ENCODE measurements around the gene DZIP1L.
A peak's percentile ranks its signal among the peaks of the same experiment; 100 is the strongest.

The DZIP1L gene

GRCh38 chr3:138054057-138054456 is 61.4 kb downstream of the DZIP1L start:
- no peak overlapping the region for H3K4me3 ChIP-seq (ENCODE audit: low read depth, low read length)
- in situ Hi-C loops (cut with HindIII; ENCODE audit: low sequenced_read_pairs): no loop called here
- DNase-seq (ENCODE audit: low read depth): no peak
- no peak for TF ChIP-seq CTCF (IDR thresholded peaks at IDR 0.05; ENCODE audit: low read depth, low read length, missing control alignments)

- in situ Hi-C loops (cut with HindIII; ENCODE audit: low sequenced_read_pairs): no loop called here
- peak; percentile 33 for DNase-seq (ENCODE audit: low read depth)
- TF ChIP-seq CTCF (IDR thresholded peaks at IDR 0.05; ENCODE audit: low read depth, low read length, missing control alignments): peak; percentile 84
- H3K4me3 ChIP-seq (ENCODE audit: low read depth, low read length): no peak overlapping the region
Measured at GRCh38 chr3:138051947-138052802, 63.2 kb downstream of the DZIP1L start.

- no peak overlapping the region for H3K4me3 ChIP-seq (ENCODE audit: low read depth, low read length)
- peak; percentile 13 for TF ChIP-seq CTCF (IDR thresholded peaks at IDR 0.05; ENCODE audit: low read depth, low read length, missing control alignments)
- in situ Hi-C loops (cut with HindIII; ENCODE audit: low sequenced_read_pairs): no loop called here
- DNase-seq (ENCODE audit: low read depth): peak; percentile 19
Measured at GRCh38 chr3:138049157-138049919, 66.1 kb downstream of the DZIP1L start.

DNA sequence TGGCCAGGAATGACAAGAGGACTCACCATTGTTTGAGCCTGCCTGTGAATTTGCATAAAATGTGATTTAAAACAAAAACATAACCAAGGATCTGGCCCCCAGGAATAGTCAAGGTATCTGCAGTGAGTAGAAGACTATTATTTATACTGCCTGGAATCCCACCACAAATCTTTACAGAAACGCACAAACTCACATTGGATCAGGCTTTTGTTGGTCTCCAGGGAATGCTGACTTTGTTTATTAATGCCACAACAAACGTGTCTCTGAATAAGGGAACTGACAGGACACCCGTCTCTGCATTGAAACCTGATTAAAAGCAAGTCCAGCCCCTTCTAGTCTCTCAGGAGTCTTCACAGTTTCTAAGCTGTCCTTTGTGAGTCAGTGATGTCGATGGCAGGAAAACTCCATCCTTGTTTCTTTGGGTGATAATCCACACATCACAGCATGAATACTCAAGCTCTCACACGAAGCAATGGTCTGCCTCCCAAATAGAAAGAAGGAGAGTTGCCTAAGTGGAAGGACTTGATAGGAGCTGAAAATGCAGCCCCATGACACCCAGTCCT is 67.7 kb downstream of the DZIP1L start:
- H3K4me3 ChIP-seq (ENCODE audit: low read depth, low read length): no peak overlapping the region

DNA sequence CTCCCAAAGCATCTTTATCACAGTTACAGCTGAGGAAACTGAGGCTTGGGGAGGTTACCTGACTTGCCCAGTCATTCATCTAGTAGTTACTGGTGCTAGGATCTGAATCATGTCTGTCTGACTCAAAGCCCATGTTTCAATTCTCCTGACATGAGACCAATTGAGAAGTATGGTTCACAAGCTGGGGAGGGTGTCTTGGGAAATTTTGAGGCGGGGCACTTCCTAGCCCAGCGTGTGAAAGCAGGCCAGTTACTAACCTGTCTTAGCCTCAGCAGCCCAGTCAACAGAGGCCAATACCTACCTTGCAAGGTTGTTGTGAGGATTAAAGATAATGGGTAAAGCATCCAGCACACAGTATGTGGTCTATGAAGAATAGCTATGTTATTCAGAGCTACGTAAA is 68.5 kb downstream of the DZIP1L start:
- no peak overlapping the region for H3K4me3 ChIP-seq (ENCODE audit: low read depth, low read length)
- in situ Hi-C loops (cut with HindIII; ENCODE audit: low sequenced_read_pairs): no loop called here
- DNase-seq (ENCODE audit: low read depth): no peak
- no peak for TF ChIP-seq CTCF (IDR thresholded peaks at IDR 0.05; ENCODE audit: low read depth, low read length, missing control alignments)

More for the DNA sequence above, 67.7 kb downstream of the DZIP1L start:
- TF ChIP-seq CTCF (IDR thresholded peaks at IDR 0.05; ENCODE audit: low read depth, low read length, missing control alignments): no peak
- no peak for DNase-seq (ENCODE audit: low read depth)
- in situ Hi-C loops (cut with HindIII; ENCODE audit: low sequenced_read_pairs): no loop called here

DNA sequence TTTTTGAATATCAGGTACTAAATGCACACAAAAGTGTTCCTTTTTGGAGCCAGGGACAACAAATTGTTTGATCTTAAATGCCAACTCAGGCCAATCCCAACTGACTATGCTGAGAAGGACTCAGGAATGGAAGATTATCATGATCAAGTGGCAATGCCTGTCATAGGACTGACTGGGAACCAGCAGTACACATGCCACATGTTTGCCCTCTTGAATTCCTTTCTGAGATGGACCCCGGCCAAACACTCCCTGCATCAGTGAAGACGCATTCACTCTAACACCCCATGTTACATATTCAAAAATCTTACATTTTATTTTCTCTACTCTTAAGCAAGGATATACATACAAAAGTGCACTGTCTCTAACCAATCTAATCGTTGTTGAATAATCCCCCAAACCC is 69.3 kb downstream of the DZIP1L start:
- DNase-seq (ENCODE audit: low read depth): no peak
- H3K4me3 ChIP-seq (ENCODE audit: low read depth, low read length): no peak overlapping the region
- in situ Hi-C loops (cut with HindIII; ENCODE audit: low sequenced_read_pairs): no loop called here
- no peak for TF ChIP-seq CTCF (IDR thresholded peaks at IDR 0.05; ENCODE audit: low read depth, low read length, missing control alignments)

All from astrocyte of the cerebellum (primary cell).